H1 (cell line): ENCODE data around the gene APEH. TPM values are rescaled to one million over a fixed set of nuclear protein-coding genes. Genes with fewer than 3 reads are reported as not detected.
"Not testable (repeated sequence)": the region's sequence is repeated elsewhere in the genome, so short reads cannot be mapped to it uniquely, and the experiment has no call there.

ENCODE experiments used
- CTCF ChIA-PET: fragments of 300-600 bp; sonication (Branson Sonifier 250); formaldehyde crosslinking; loops from one replicate; lab custom pipeline; 2021; ENCODE audit not compliant: partially characterized antibody; lab: Charles Lee
- POLR2A ChIA-PET: fragments of 300-600 bp; sonication (Branson Sonifier 250); formaldehyde crosslinking; loops from one replicate; lab custom pipeline; 2021; ENCODE audit warnings: inconsistent platforms; ENCODE audit not compliant: partially characterized antibody; lab: Charles Lee
- DNase-seq, 2 experiments: peaks; one replicate each; pipeline versions ENCODE4 v3.0.0 to v3.0.0-alpha.2; 2010 to 2022; ENCODE audit warnings: low spot score in 2 of 2, low read depth in 1 of 2, mixed read lengths in 1 of 2
- FAIRE-seq: peaks from 2 replicates; lab custom pipeline; 2011; peaks lifted over from hg19 to GRCh38; lab: Jason Lieb, UNC
- H2AFZ ChIP-seq: 2 replicates; pipeline ENCODE4 v1.8.1; 2012; ENCODE audit warnings: low read length, inconsistent platforms
- H2AK5ac ChIP-seq: 2 replicates; pipeline ENCODE4 v1.6.1; 2013; ENCODE audit warnings: low read depth, low read length
- H2BK120ac ChIP-seq: replicated peaks from 2 replicates; pipeline ENCODE3; 2013; ENCODE audit warnings: low read depth, low read length, inconsistent platforms
- H2BK12ac ChIP-seq: 2 replicates; pipeline ENCODE4 v1.6.1; 2013; ENCODE audit warnings: low read depth, low read length
- H2BK15ac ChIP-seq: 2 replicates; pipeline ENCODE4 v1.6.1; 2013; ENCODE audit warnings: low read length
- H2BK20ac ChIP-seq: 2 replicates; pipeline ENCODE4 v1.6.1; 2013; ENCODE audit warnings: low read length
- H2BK5ac ChIP-seq: 2 replicates; pipeline ENCODE4 v1.6.1; 2013; ENCODE audit warnings: low read depth, low read length
- H3K14ac ChIP-seq: 2 replicates; pipeline ENCODE4 v1.6.1; 2013; ENCODE audit warnings: inconsistent platforms; ENCODE audit not compliant: insufficient read length
- H3K18ac ChIP-seq: 2 replicates; pipeline ENCODE4 v1.6.1; 2013; ENCODE audit warnings: low read length; ENCODE audit errors: extremely low read depth
- H3K23ac ChIP-seq: 2 replicates; pipeline ENCODE4 v1.6.1; 2013; ENCODE audit warnings: inconsistent platforms; ENCODE audit not compliant: insufficient read length
- H3K23me2 ChIP-seq: 2 replicates; pipeline ENCODE4 v1.6.1; 2013; ENCODE audit warnings: low read depth, low read length
- H3K27ac ChIP-seq: 2 replicates; pipeline ENCODE4 v1.6.1; 2011; ENCODE audit warnings: low read depth, low read length, inconsistent platforms
- H3K27me3 ChIP-seq, 4 experiments: replicated peaks in 1 of 4; 1 replicate in 1 of 4; 2 replicates in 3 of 4; pipeline versions ENCODE4 v1.6.1 to v1.8.1; 2011 to 2013; ENCODE audit warnings: low read length in 3 of 4, mild to moderate bottlenecking in 3 of 4, inconsistent platforms in 2 of 4, mixed read lengths in 2 of 4, moderate library complexity in 1 of 4; ENCODE audit not compliant: control insufficient read depth in 3 of 4, insufficient read depth in 3 of 4; ENCODE audit errors: extremely low read depth in 1 of 4
- H3K36me3 ChIP-seq, 4 experiments: 2 replicates each; pipeline versions ENCODE4 v1.6.1 to v1.8.1; 2011 to 2013; ENCODE audit warnings: mild to moderate bottlenecking in 4 of 4, low read length in 3 of 4, moderate library complexity in 2 of 4, control low read depth in 1 of 4, inconsistent platforms in 1 of 4; ENCODE audit not compliant: insufficient read depth in 4 of 4, control insufficient read depth in 2 of 4
- H3K4ac ChIP-seq: replicated peaks from 2 replicates; pipeline ENCODE3; 2013; ENCODE audit warnings: low read length, low read depth, mixed read lengths, inconsistent platforms; ENCODE audit not compliant: insufficient read length
- H3K4me1 ChIP-seq, 4 experiments: replicated peaks in 1 of 4; 1 replicate in 1 of 4; 2 replicates in 3 of 4; pipeline versions ENCODE4 v1.6.1 to v1.8.1; 2011 to 2013; ENCODE audit warnings: low read length in 3 of 4, inconsistent platforms in 2 of 4, mixed read lengths in 1 of 4; ENCODE audit not compliant: insufficient read depth in 4 of 4, control insufficient read depth in 3 of 4
- H3K4me2 ChIP-seq, 2 experiments: 2 replicates each; pipeline versions ENCODE4 v1.6.1 to v1.8.1; 2011 to 2013; ENCODE audit warnings: low read depth in 2 of 2, low read length in 2 of 2, control low read depth in 1 of 2, inconsistent platforms in 1 of 2, mild to moderate bottlenecking in 1 of 2; ENCODE audit not compliant: insufficient read depth in 1 of 2
- H3K4me3 ChIP-seq, 4 experiments: fragments of 200-600, 300-600 bp in 1 of 4; sonication (generic), shearing (Covaris generic), sonication (Bioruptor Twin) in 1 of 4; 2 replicates each; pipeline versions ENCODE4 v1.5.1 to v1.8.1; 2011 to 2016; ENCODE audit warnings: low read length in 4 of 4, low read depth in 3 of 4, control low read depth in 2 of 4, inconsistent platforms in 2 of 4, mild to moderate bottlenecking in 2 of 4, mixed read lengths in 1 of 4, moderate library complexity in 1 of 4; ENCODE audit not compliant: insufficient read depth in 2 of 4; ENCODE audit errors: extremely low read depth in 1 of 4
- H3K56ac ChIP-seq: replicated peaks from 2 replicates; pipeline ENCODE3; 2013; ENCODE audit warnings: low read depth, mild to moderate bottlenecking, mixed read lengths, low read length, inconsistent platforms; ENCODE audit not compliant: insufficient read length
- H3K79me1 ChIP-seq: 2 replicates; pipeline ENCODE4 v1.6.1; 2013; ENCODE audit warnings: low read depth, low read length, control low read depth
- H3K79me2 ChIP-seq, 2 experiments: 2 replicates each; pipeline versions ENCODE4 v1.6.1 to v1.8.1; 2012 to 2013; ENCODE audit warnings: low read length in 2 of 2, mild to moderate bottlenecking in 2 of 2, inconsistent platforms in 1 of 2; ENCODE audit not compliant: insufficient read depth in 2 of 2, control insufficient read depth in 1 of 2
- H3K9ac ChIP-seq, 4 experiments: replicated peaks in 1 of 4; 1 replicate in 1 of 4; 2 replicates in 3 of 4; pipeline versions ENCODE4 v1.6.1 to v1.8.1; 2011 to 2013; ENCODE audit warnings: low read depth in 3 of 4, low read length in 3 of 4, control low read depth in 2 of 4, mild to moderate bottlenecking in 2 of 4, moderate library complexity in 2 of 4, inconsistent platforms in 1 of 4; ENCODE audit errors: extremely low read depth in 1 of 4
- H3K9me3 ChIP-seq, 2 experiments: 2 replicates each; pipeline versions ENCODE4 v1.6.1 to v1.8.1; 2012 to 2013; ENCODE audit warnings: mild to moderate bottlenecking in 2 of 2, moderate library complexity in 2 of 2, control low read depth in 1 of 2, inconsistent platforms in 1 of 2, low read depth in 1 of 2, low read length in 1 of 2, mixed read lengths in 1 of 2; ENCODE audit not compliant: insufficient read depth in 2 of 2
- H4K20me1 ChIP-seq, 2 experiments: replicated peaks in 1 of 2; 2 replicates each; pipeline versions ENCODE3 to v1.8.1; 2011 to 2013; ENCODE audit warnings: inconsistent platforms in 2 of 2, low read length in 2 of 2, mild to moderate bottlenecking in 1 of 2; ENCODE audit not compliant: insufficient read depth in 2 of 2, control insufficient read depth in 1 of 2
- H4K5ac ChIP-seq: 2 replicates; pipeline ENCODE4 v1.6.1; 2013; ENCODE audit warnings: low read length, low read depth, mixed read lengths, inconsistent platforms; ENCODE audit not compliant: insufficient read length
- H4K8ac ChIP-seq: 2 replicates; pipeline ENCODE4 v1.8.0; 2013; ENCODE audit warnings: mild to moderate bottlenecking, moderate library complexity, low read length, inconsistent platforms; ENCODE audit not compliant: insufficient read depth; ENCODE audit errors: extremely low read depth
- H4K91ac ChIP-seq: replicated peaks from 2 replicates; pipeline ENCODE3; 2013; ENCODE audit warnings: low read length, mixed read lengths, inconsistent platforms; ENCODE audit not compliant: insufficient read length
- WGBS, 2 experiments: shearing (Covaris generic) in 1 of 2; methylation state at CpG; one replicate each; pipeline versions ENCODE4 v1.1.6 to v1.1.7; 2013 to 2015; ENCODE audit warnings: low lambda C conversion rate in 2 of 2, mixed read lengths in 2 of 2, inconsistent platforms in 1 of 2, low coverage in 1 of 2, missing lambda C conversion rate in 1 of 2; ENCODE audit not compliant: insufficient replicate concordance in 2 of 2, insufficient coverage in 1 of 2, insufficient read length in 1 of 2; ENCODE audit errors: extremely low coverage in 1 of 2, missing lambda C conversion rate in 1 of 2; 5-methylcytosine and 5-hydroxymethylcytosine counted together
- polyA plus RNA-seq, 7 experiments: library from polyadenylated mRNA; depleted of rRNA in 3 of 7; stranded (reverse) in 5 of 7; unstranded in 2 of 7; fragments of >200 nt in 5 of 7; fragments of 200-250 nt in 2 of 7; gene quantifications; 1 replicate in 5 of 7; 2 replicates in 1 of 7; 4 replicates in 1 of 7; pipeline versions ENCODE4 v1.2.1 to v1.2.3, GENCODE V29; 2011 to 2013; ENCODE audit warnings: missing spikeins in 2 of 7, mixed read lengths in 2 of 7
- total RNA-seq: library from RNA; stranded (reverse); fragmentation: NEBNext Ultra II Directional; extraction: Animal tissue kit (Norgen Biotek cat#: 25700); gene quantifications from 2 replicates; pipeline ENCODE4 v1.2.1, GENCODE V29; 2021

The APEH gene
- total and polyA plus RNA-seq, 2 of the 8 experiments (the other 6 are each of a cell fraction or from before 2014, with no cell fraction given): 222 to 260 TPM

DNA sequence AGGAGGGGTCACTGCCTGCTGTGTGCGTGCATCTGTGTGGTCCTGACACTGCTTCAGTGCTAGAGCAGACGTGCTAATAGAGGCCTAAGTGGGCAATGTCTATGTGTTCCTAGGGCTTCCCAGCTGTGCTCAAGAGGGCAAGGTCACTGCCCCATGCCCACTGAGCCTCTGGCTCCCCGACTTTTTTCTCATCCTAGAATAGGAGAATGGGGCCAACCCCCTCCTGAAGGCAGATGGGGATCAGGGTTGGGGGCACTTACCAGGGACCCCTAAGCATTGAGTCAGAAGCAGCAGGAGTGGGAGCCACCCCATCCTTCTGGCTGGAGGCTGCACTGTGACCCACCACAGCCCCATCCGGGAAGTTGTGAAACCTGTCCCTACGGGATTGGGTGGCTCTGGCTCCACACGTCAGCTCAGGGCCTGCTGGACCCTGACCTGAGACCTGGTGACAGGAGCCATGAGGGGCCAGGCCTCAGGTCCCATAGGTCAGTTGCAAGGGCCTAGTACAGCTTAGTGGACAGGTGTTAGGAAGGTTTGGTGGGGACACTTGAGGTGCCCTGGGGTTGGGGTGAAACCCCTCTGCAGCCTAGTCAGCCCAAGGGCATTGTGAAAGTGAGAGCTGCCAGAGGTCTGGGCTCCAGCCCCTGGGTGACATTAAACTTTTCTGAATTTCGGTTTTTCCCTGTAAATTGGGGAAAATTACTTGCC is 14.3 kb downstream of the APEH start:
- not testable (repeated sequence) for H2BK5ac ChIP-seq, H4K20me1 ChIP-seq, H3K18ac ChIP-seq, H2AFZ ChIP-seq, H2BK20ac ChIP-seq, H4K8ac ChIP-seq, H3K9me3 ChIP-seq, H3K14ac ChIP-seq, H2AK5ac ChIP-seq, H2BK12ac ChIP-seq, H3K4ac ChIP-seq, H4K91ac ChIP-seq, H3K27me3 ChIP-seq, H3K56ac ChIP-seq, H3K4me1 ChIP-seq, H3K79me1 ChIP-seq, H2BK120ac ChIP-seq, H4K5ac ChIP-seq, DNase-seq, FAIRE-seq, H3K23ac ChIP-seq, H3K27ac ChIP-seq, H3K79me2 ChIP-seq, H3K9ac ChIP-seq, H3K36me3 ChIP-seq
- Histone ChIP-seq H3K4me2 (peak overlapping the region; percentile 44 to 66), H3K4me3 (peak overlapping the region in 3 of 4 experiments; percentile 81 to 98 (median 90); a peak in 3 of 8 replicates), H3K23me2 (peaks cover 14% of the 10 kb centered on the region), H2BK15ac (peak overlapping the region; percentile 16; the same call in 1 of the 2 replicates)
- ChIA-PET CTCF (interaction anchor here (0.7 to 2.0 kb wide), 2 partner anchors 12 to 123 kb away, joined by 3 to 11 read pairs; no protein-coding TSS in a partner anchor), POLR2A (interaction anchor here (0.8 to 2.6 kb wide), 4 partner anchors 9 to 30 kb away, joined by 3 to 12 read pairs (median 5); partner anchors contain the start of gene AMIGO3)
- WGBS, 2 experiments: 68% methylated on average over 5 of the region's 7 CpGs; no CpG with 5 or more reads in 1 of the 2 experiments
